Upper lobe of left lung (tissue), 6 donors: ENCODE data around the gene MATN4. TPM values are rescaled to one million over a fixed set of nuclear protein-coding genes. Genes with fewer than 3 reads are reported as not detected.

Source experiments
- ATAC-seq, 2 donors: fragments of 200-7000 bp; cut with Tn5 transposase; one replicate each; pipeline ENCODE4 v1.9.1; 2022; ENCODE audit warnings: mild to moderate bottlenecking in 2 of 2, moderate library complexity in 2 of 2; ENCODE audit not compliant: low FRiP score in 2 of 2
- DNase-seq, 2 donors: peaks; one replicate each; pipeline ENCODE4 v3.0.0-alpha.2; 2019 to 2020
- H3K27ac ChIP-seq, 4 donors: fragments of 200-600 bp; sonication (generic); one replicate each; pipeline ENCODE4 v1.5.1; 2016 to 2019
- H3K27me3 ChIP-seq, 4 donors: fragments of 200-600 bp; sonication (generic); one replicate each; pipeline ENCODE4 v1.5.1; 2017 to 2019
- H3K36me3 ChIP-seq, 4 donors: fragments of 200-600 bp; sonication (generic); one replicate each; pipeline ENCODE4 v1.5.1; 2016 to 2019
- H3K4me1 ChIP-seq, 4 donors: fragments of 200-600 bp; sonication (generic); one replicate each; pipeline ENCODE4 v1.5.1; 2018 to 2019
- H3K4me3 ChIP-seq, 4 donors: fragments of 200-600 bp; sonication (generic); one replicate each; pipeline ENCODE4 v1.5.1; 2017 to 2019; ENCODE audit warnings: mild to moderate bottlenecking in 2 of 4, moderate library complexity in 1 of 4
- H3K9me3 ChIP-seq, 4 donors: fragments of 200-600 bp; sonication (generic); one replicate each; pipeline ENCODE4 v1.5.1; 2018 to 2019
- CTCF ChIP-seq, 6 experiments: fragments of 450-650 bp in 4 of 6; fragments of 200-600 bp in 2 of 6; sonication (generic) in 2 of 6; IDR thresholded peaks; one replicate each; pipeline ENCODE4 v1.5.1; 2016 to 2019; ENCODE audit warnings: antibody characterized with exemption in 6 of 6
- EP300 ChIP-seq, 4 donors: sonication (generic); formaldehyde crosslinking; IDR thresholded peaks; one replicate each; pipeline ENCODE4 v1.5.1; 2017; ENCODE audit warnings: antibody characterized with exemption in 4 of 4, control low read depth in 2 of 4
- POLR2A ChIP-seq, 4 donors: fragments of 450-650 bp; IDR thresholded peaks; one replicate each; pipeline ENCODE4 v1.5.1; 2016 to 2017; ENCODE audit warnings: antibody characterized with exemption in 4 of 4, mild to moderate bottlenecking in 2 of 4
- POLR2AphosphoS5 ChIP-seq, 2 donors: sonication (generic); formaldehyde crosslinking; IDR thresholded peaks; one replicate each; pipeline ENCODE4 v1.5.1; 2017; ENCODE audit warnings: antibody characterized with exemption in 2 of 2
- WGBS, 2 donors: methylation state at CpG; one replicate each; pipeline ENCODE4 v1.1.5; 2017 to 2018; 5-methylcytosine and 5-hydroxymethylcytosine counted together
- total RNA-seq, 6 donors: library from RNA; depleted of rRNA in 4 of 6; stranded (reverse); fragments of >200 nt in 4 of 6; gene quantifications; one replicate each; pipeline versions ENCODE4 v1.1.0 to v1.2.1, GENCODE V29; 2016 to 2021
- donor health status: DM: no; HTN: no; CAD: no; lungs with moderate emphysema.
- donor health status: DM: no; HTN: yes; CAD: no; lungs with severe emphysema.

The MATN4 gene
- total RNA-seq, 6 donors from 2014 or later = 0.30 to 0.44 TPM; not detected in 4

DNA sequence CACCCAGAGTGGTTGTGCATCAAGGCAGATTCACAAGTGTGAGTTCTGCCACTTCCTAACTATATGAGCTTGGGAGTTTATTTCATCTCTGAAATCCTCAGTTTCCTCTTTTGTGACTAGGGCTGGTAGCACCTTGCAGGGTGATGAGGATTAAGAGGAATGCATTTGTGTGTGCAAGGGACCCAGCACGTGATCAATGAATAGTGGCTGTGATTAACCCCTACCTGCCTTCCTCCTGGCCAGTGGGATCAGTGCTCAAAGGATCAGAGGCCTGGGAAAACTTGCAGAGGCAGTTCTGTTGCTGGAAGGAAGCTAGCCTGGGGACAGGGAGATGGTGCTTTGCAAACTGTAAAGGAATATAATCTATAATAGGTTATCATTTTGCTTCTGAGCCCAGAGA, 32.9 kb upstream of the MATN4 start:
- ATAC-seq (no peak), DNase-seq (no peak)
- H3K27me3 ChIP-seq = no peaks in the 10 kb centered on the region
- H3K27ac ChIP-seq = peak overlapping the region; percentile 91 to 92 (median 92)
- H3K4me1 ChIP-seq = peaks cover 64 to 97% (median 74%) of the 10 kb centered on the region in 4 donors
- H3K9me3 ChIP-seq = no peaks in the 10 kb centered on the region
- H3K36me3 ChIP-seq = peaks cover 0 to 22% (median 6%) of the 10 kb centered on the region in 4 donors
- 60 to 71% methylated on average over 1 of the region's 1 CpG for WGBS, 2 donors
- TF ChIP-seq CTCF (IDR thresholded peaks at IDR 0.05) (no peak), POLR2AphosphoS5 (IDR thresholded peaks at IDR 0.05) (no peak), EP300 (IDR thresholded peaks at IDR 0.05) (no peak), POLR2A (IDR thresholded peaks at IDR 0.05) (no peak)
- H3K4me3 ChIP-seq = peak overlapping the region in 1 of 4 donors; percentile 88

DNA sequence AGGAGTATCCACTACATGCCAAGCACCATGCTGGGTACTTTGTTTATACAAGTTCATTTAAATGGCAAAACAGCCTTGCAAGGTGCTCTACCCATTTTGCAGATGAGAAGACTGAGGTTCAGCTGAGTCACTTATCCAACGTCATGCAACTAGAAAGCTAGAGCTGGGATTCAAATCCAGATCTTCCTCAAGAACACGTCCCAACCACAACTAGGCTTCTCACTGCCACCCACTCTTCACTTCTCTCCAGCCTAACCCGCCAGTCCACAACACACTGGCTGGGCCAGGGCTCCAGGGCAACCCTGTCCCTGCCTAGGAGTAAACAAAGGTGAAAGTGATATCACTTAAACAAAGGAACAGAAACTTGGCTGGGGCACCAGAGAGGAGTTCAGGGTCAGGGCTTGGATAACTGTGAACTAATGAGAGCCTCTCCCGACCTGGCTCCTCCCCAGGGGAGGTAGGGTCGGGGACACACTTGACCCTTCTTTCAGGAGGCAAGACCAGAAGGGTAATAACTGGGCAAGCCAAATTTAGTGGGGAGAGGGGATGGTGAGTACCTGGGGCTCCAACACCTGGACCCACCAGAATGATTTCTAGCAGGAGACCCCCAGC, 32.2 kb upstream of the MATN4 start:
- Histone ChIP-seq H3K4me1 (peaks cover 58 to 91% (median 69%) of the 10 kb centered on the region in 4 donors), H3K4me3 (no peak overlapping the region), H3K27ac (peak overlapping the region; percentile 91 to 92 (median 92)), H3K9me3 (no peaks in the 10 kb centered on the region), H3K27me3 (no peaks in the 10 kb centered on the region), H3K36me3 (peaks cover 0 to 28% (median 10%) of the 10 kb centered on the region in 4 donors)
- TF ChIP-seq EP300 (IDR thresholded peaks at IDR 0.05) = peak in 2 of 4 donors; percentile 11 to 35
- no peak for TF ChIP-seq CTCF (IDR thresholded peaks at IDR 0.05)
- peak in 1 of 2 donors; percentile 49 for TF ChIP-seq POLR2AphosphoS5 (IDR thresholded peaks at IDR 0.05)
- peak in 1 of 4 donors; percentile 25 for TF ChIP-seq POLR2A (IDR thresholded peaks at IDR 0.05)
- DNase-seq = peak in 1 of 2 donors; percentile 66
- 55 to 59% methylated on average over 5 of the region's 5 CpGs for WGBS, 2 donors
- peak in 1 of 2 donors; percentile 1 for ATAC-seq

DNA sequence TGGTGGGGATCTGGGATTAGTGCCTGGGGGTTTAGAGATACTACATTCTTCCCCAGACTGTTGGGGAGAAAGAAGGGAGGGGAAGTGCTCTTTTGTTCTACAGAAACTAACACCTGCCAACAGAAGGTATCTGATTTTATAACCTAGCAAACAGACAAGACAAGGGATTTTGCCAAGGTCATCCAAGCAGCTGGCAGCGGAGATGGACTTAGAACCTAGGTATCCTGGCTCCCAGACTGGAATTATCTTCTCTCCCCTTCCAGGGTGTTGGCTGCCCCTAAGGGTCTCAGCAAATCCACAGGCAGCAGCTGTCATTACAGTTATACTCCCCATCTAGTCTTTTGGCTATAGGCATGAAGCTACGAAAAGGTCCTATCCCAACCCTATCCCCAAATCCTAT, 31.7 kb upstream of the MATN4 start:
- peak overlapping the region; percentile 76 to 92 (median 92) for H3K27ac ChIP-seq
- ATAC-seq = no peak
- H3K4me1 ChIP-seq = peaks cover 53 to 85% (median 66%) of the 10 kb centered on the region in 4 donors
- no peaks in the 10 kb centered on the region for H3K9me3 ChIP-seq
- DNase-seq = no peak
- H3K27me3 ChIP-seq = no peaks in the 10 kb centered on the region
- peaks cover 3 to 33% (median 13%) of the 10 kb centered on the region in 4 donors for H3K36me3 ChIP-seq
- no peak for TF ChIP-seq POLR2AphosphoS5 (IDR thresholded peaks at IDR 0.05)
- TF ChIP-seq EP300 (IDR thresholded peaks at IDR 0.05) = no peak
- no peak for TF ChIP-seq CTCF (IDR thresholded peaks at IDR 0.05)
- no peak for TF ChIP-seq POLR2A (IDR thresholded peaks at IDR 0.05)
- 97 to 100% methylated on average over 1 to 2 of the region's 2 CpGs for whole genome bisulfite sequencing, 2 donors
- no peak overlapping the region for H3K4me3 ChIP-seq

DNA sequence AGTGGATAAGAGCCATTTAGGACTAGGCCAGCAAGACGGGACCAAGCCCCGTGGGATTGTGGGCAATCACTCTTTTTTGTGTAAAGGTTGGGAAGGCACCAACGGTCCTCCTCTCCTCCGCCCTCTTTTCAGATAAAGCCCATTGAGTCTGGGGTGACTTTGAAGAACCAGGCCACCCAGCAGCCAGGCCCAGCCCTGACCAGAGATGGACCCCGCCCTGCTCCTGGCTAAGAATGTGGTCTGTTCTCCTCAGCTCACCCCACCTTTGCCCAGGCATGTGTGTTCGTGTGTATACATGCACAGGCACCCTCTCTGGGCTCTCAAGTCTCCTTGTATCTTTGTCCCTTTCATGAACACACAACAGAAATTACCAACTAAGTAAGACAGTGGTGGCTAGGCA, 31.0 kb upstream of the MATN4 start:
- Histone ChIP-seq H3K27ac (peak overlapping the region; percentile 76 to 92 (median 92)), H3K36me3 (peaks cover 3 to 39% (median 16%) of the 10 kb centered on the region in 4 donors), H3K27me3 (no peaks in the 10 kb centered on the region), H3K4me3 (no peak overlapping the region), H3K4me1 (peaks cover 46 to 80% (median 59%) of the 10 kb centered on the region in 4 donors), H3K9me3 (no peaks in the 10 kb centered on the region)
- DNase-seq = peak; percentile 22 to 59
- ATAC-seq = no peak
- WGBS, 2 donors = 55 to 87% methylated on average over 6 of the region's 6 CpGs
- TF ChIP-seq POLR2AphosphoS5 (IDR thresholded peaks at IDR 0.05) = no peak
- no peak for TF ChIP-seq CTCF (IDR thresholded peaks at IDR 0.05)
- no peak for TF ChIP-seq EP300 (IDR thresholded peaks at IDR 0.05)
